BJ (cell line): ENCODE results near the gene PRPF8. TPM values are rescaled to one million over a fixed set of nuclear protein-coding genes. Genes with fewer than 3 reads are reported as not detected.

Experiments used
- CTCF ChIA-PET: fragments of 350-600 bp; formaldehyde crosslinking; extraction: SDS; loops from one replicate; lab custom pipeline; 2021; ENCODE audit warnings: antibody characterized with exemption, inconsistent platforms; lab: Yijun Ruan, JAX
- POLR2A ChIA-PET: fragments of 300-600 bp; sonication (Branson Sonifier 250); formaldehyde crosslinking; extraction: SDS; loops from one replicate; lab custom pipeline; 2021; ENCODE audit warnings: antibody characterized with exemption; lab: Charles Lee
- DNase-seq: peaks from one replicate; pipeline ENCODE4 v3.0.0-alpha.2; 2011; ENCODE audit warnings: low read depth
- H3K27me3 ChIP-seq: 2 replicates; pipeline ENCODE4 v1.6.0; 2011; ENCODE audit warnings: low read length; ENCODE audit not compliant: control insufficient read depth, insufficient read depth
- H3K36me3 ChIP-seq: 2 replicates; pipeline ENCODE4 v1.5.1; 2011; ENCODE audit warnings: low read length; ENCODE audit not compliant: control insufficient read depth, insufficient read depth
- H3K4me3 ChIP-seq: 2 replicates; pipeline ENCODE4 v1.5.1; 2011; ENCODE audit warnings: low read depth, mild to moderate bottlenecking, control low read depth, low read length
- polyA plus RNA-seq: library from polyadenylated mRNA; depleted of rRNA; stranded (reverse); fragments of >200 nt; gene quantifications from 2 replicates; pipeline ENCODE4 v1.2.3, GENCODE V29; 2011
- TF ChIP-seq, protein P1 (sequence below): IDR thresholded peaks from 2 replicates; pipeline ENCODE4 v1.5.1; 2011; ENCODE audit warnings: low read depth, mild to moderate bottlenecking, control low read depth, inconsistent platforms, low read length, moderate library complexity; ENCODE audit not compliant: insufficient read depth

PRPF8 gene
- polyA plus RNA-seq, 1 experiment = 194 TPM

DNA sequence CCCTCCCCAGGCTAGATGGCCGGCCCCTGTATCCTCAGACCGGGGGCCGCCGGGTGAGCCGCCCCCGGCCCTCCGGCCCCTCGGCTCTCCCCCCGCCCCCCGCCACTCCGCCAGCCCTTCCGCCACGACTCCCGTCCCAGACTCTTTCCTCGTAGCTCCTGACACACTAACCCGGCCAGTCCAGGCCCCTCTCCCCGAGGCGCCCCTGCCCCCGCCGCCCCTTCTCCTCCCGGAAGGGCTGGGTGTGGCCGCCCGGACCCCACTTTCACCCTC is 31.1 kb upstream of the PRPF8 start:
- Histone ChIP-seq H3K27me3 (no peaks in the 10 kb centered on the region), H3K4me3 (peak overlapping the region; percentile 97), H3K36me3 (peaks cover 25% of the 10 kb centered on the region)
- DNase-seq = no peak
- CTCF ChIA-PET = interaction anchor here (2.1 to 10.5 kb wide), 3 partner anchors 47 to 67 kb away, joined by 8 to 224 read pairs (median 15); partner anchors contain the start of gene RILP
- TF ChIP-seq, protein P1, sequence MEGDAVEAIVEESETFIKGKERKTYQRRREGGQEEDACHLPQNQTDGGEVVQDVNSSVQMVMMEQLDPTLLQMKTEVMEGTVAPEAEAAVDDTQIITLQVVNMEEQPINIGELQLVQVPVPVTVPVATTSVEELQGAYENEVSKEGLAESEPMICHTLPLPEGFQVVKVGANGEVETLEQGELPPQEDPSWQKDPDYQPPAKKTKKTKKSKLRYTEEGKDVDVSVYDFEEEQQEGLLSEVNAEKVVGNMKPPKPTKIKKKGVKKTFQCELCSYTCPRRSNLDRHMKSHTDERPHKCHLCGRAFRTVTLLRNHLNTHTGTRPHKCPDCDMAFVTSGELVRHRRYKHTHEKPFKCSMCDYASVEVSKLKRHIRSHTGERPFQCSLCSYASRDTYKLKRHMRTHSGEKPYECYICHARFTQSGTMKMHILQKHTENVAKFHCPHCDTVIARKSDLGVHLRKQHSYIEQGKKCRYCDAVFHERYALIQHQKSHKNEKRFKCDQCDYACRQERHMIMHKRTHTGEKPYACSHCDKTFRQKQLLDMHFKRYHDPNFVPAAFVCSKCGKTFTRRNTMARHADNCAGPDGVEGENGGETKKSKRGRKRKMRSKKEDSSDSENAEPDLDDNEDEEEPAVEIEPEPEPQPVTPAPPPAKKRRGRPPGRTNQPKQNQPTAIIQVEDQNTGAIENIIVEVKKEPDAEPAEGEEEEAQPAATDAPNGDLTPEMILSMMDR = no peak
- POLR2A ChIA-PET = interaction anchor here (0.6 kb wide), 1 partner anchor 46 kb away, joined by 5 read pairs; no protein-coding TSS in a partner anchor

DNA sequence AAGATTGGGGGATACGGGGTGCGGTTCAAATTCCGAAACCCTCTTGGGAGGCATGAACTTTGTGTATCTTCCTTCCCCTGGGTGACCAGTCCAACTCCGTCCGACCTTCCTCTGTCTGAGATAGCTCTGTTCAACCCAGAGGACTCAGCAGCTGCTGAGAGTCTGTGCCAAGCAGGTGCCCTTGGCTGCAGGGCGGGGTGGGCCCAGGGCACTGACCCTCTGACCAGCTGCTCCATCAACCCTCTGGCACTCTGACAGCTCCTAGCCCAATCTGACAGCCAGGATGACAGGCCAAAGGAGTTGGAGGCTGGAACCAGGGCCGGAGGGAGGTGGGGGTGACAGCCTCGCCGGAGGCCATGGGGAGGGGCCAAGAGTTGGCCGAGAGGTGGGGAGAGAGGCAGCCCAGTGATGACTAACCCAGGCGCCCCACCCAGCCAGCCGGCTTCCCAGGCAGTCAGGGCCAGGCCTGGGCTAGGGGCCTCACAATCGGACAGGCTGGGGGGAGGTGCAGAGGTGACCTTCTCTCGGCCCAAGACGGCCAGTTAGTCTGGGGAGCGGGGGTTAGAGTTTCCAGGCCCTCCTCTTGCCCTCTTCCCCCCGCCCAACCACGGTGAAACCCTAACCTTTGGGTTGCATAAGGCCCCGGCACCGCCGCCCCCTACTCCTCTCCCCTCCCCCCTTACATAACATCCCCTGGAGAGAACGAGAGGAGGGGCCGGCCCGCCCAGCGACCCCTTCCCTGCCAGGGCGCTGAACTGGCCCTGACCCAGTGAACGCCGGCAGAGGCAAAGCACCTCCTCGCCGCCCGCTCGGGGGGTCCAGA is 30.5 kb upstream of the PRPF8 start:
- H3K4me3 ChIP-seq = peak overlapping the region; percentile 97
- TF ChIP-seq, protein P1 = no peak
- ChIA-PET CTCF (interaction anchor here (0.9 to 10.5 kb wide), 7 partner anchors 46 to 309 kb away, joined by 3 to 224 read pairs (median 8); partner anchors contain the start of gene RILP), POLR2A (interaction anchor here (0.5 to 1.3 kb wide), 3 partner anchors 46 to 273 kb away, joined by 4 to 7 read pairs (median 6); no protein-coding TSS in a partner anchor)
- H3K27me3 ChIP-seq = no peaks in the 10 kb centered on the region
- peaks cover 25% of the 10 kb centered on the region for H3K36me3 ChIP-seq
- DNase-seq = peak; percentile 60

DNA sequence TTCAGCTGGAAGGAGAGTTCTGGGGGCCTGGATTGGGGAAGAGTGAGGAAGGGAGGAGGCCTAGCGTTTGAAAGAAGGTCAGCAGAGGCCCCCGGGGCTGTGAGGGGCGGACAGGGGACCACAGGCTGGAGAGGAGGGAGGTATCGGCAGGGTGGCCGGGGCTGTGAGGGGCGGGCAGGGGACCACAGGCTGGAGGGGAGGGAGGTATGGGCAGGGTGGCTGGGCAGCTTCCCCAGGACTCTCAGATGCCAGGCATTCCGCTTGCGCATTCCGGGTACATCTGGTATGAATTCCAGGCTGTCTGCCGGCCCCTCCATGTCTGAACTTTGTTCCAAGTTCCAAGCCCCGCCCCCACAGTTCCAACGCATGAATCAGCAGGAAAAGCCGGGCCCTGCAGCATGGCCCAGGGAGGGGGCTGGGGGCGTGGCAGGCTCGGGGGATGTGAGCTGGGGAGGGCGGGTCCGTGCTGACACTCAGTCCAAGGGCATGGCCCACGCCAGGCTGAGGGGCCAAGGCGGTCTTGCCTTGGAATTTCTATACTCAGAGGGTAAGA is 29.8 kb upstream of the PRPF8 start:
- peak; percentile 91 for DNase-seq
- TF ChIP-seq, protein P1 = no peak
- Histone ChIP-seq H3K4me3 (peak overlapping the region; percentile 97), H3K27me3 (no peaks in the 10 kb centered on the region), H3K36me3 (peaks cover 25% of the 10 kb centered on the region)
- ChIA-PET CTCF (interaction anchor here (0.9 to 10.5 kb wide), 5 partner anchors 46 to 310 kb away, joined by 3 to 224 read pairs (median 3); partner anchors contain the start of gene RILP), POLR2A (interaction anchor here (0.5 to 1.3 kb wide), 4 partner anchors 9 to 273 kb away, joined by 4 to 7 read pairs (median 5); no protein-coding TSS in a partner anchor)

GRCh38 chr17:1713878-1714426 is 29.3 kb upstream of the PRPF8 start:
- H3K27me3 ChIP-seq = no peaks in the 10 kb centered on the region
- ChIA-PET CTCF (interaction anchor here (0.9 to 10.5 kb wide), 7 partner anchors 45 to 357 kb away, joined by 3 to 224 read pairs (median 3); partner anchors contain the start of gene RILP), POLR2A (interaction anchor here (0.5 to 1.3 kb wide), 2 partner anchors 10 to 73 kb away, joined by 4 to 6 read pairs; no protein-coding TSS in a partner anchor)
- DNase-seq = no peak
- peaks cover 25% of the 10 kb centered on the region for H3K36me3 ChIP-seq
- TF ChIP-seq, protein P1 = peak; percentile 55; the same call in 1 of the 2 replicates
- peak overlapping the region; percentile 97 for H3K4me3 ChIP-seq
